Glutamatergic neuron (in vitro differentiated cells): Measurements from ENCODE around the gene LAMTOR1. TPM values are rescaled to one million over a fixed set of nuclear protein-coding genes. Genes with fewer than 3 reads are reported as not detected.
A peak's percentile ranks its signal among the peaks of the same experiment; 100 is the strongest.

Source experiments
- DNase-seq: peaks from one replicate; pipeline ENCODE4 v3.0.0; 2022
- H3K27ac Mint-ChIP-seq: one replicate; pipeline ENCODE4 v1.8.0; 2020; ENCODE audit warnings: mild to moderate bottlenecking, mixed read lengths, inconsistent platforms; ENCODE audit not compliant: unreplicated experiment
- H3K27me3 Mint-ChIP-seq: one replicate; pipeline ENCODE4 v1.8.0; 2020; ENCODE audit warnings: mild to moderate bottlenecking, moderate library complexity, mixed read lengths, inconsistent platforms; ENCODE audit not compliant: unreplicated experiment
- H3K36me3 Mint-ChIP-seq: one replicate; pipeline ENCODE4 v1.8.0; 2020; ENCODE audit warnings: mild to moderate bottlenecking, mixed read lengths, inconsistent platforms; ENCODE audit not compliant: unreplicated experiment
- H3K4me1 Mint-ChIP-seq: one replicate; pipeline ENCODE4 v1.8.0; 2020; ENCODE audit warnings: mild to moderate bottlenecking, low read depth, mixed read lengths, inconsistent platforms; ENCODE audit not compliant: unreplicated experiment
- H3K4me3 Mint-ChIP-seq: one replicate; pipeline ENCODE4 v1.8.0; 2020; ENCODE audit warnings: mild to moderate bottlenecking, mixed read lengths, inconsistent platforms; ENCODE audit not compliant: unreplicated experiment
- H3K9me3 Mint-ChIP-seq: one replicate; pipeline ENCODE4 v1.8.0; 2020; ENCODE audit warnings: mild to moderate bottlenecking, moderate library complexity, mixed read lengths, inconsistent platforms; ENCODE audit not compliant: unreplicated experiment
- CTCF ChIP-seq: fragments of 200-600 bp; sonication (generic); IDR thresholded peaks from one replicate; pipeline ENCODE4 v1.5.0; 2021; ENCODE audit not compliant: partially characterized antibody, unreplicated experiment
- total RNA-seq: library from RNA; stranded (reverse); fragmentation: NEBNext Ultra II Directional; extraction: Animal tissue kit (Norgen Biotek cat#: 25700); gene quantifications from one replicate; pipeline ENCODE4 v1.2.1, GENCODE V29; 2021; ENCODE audit not compliant: unreplicated experiment

LAMTOR1 gene
- total RNA-seq, 1 donor from 2014 or later: 68.3 TPM

GRCh38 chr11:72102631-72102945 is 509 bp downstream of the LAMTOR1 start:
- H3K4me3 Mint-ChIP-seq: peak overlapping the region; percentile 100
- peaks cover 13% of the 10 kb centered on the region for H3K9me3 Mint-ChIP-seq
- peak overlapping the region; percentile 96 for H3K27ac Mint-ChIP-seq
- peaks cover 22% of the 10 kb centered on the region for H3K4me1 Mint-ChIP-seq
- H3K36me3 Mint-ChIP-seq: no peaks in the 10 kb centered on the region
- DNase-seq: no peak
- H3K27me3 Mint-ChIP-seq: peaks cover 15% of the 10 kb centered on the region
- TF ChIP-seq CTCF: no peak

DNA sequence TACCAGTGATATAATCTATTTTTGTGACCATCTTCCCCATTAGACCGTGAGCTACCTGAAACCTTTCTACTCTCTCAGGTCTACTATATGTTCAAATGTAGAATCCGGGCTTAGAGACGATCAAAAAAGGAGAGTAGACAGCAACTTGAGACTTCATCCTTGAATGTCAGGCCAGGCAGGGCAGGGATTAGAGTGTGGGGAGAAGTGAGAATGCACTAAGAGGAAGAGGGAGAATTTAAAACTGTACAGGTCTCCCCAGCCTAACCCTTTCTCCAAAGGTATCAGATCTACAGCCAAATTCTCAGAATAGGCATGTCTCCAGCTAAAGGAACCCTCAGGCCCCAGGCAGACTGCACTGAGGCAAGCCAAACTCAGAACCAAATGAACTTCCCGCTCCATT is 935 bp downstream of the LAMTOR1 start:
- Mint-ChIP-seq H3K4me1 (peaks cover 22% of the 10 kb centered on the region), H3K4me3 (peak overlapping the region; percentile 100), H3K27ac (peak overlapping the region; percentile 96), H3K36me3 (no peaks in the 10 kb centered on the region), H3K9me3 (peaks cover 13% of the 10 kb centered on the region), H3K27me3 (peaks cover 12% of the 10 kb centered on the region)
- no peak for DNase-seq
- TF ChIP-seq CTCF: no peak

GRCh38 chr11:72100462-72100861 is 2.6 kb downstream of the LAMTOR1 start:
- DNase-seq: no peak
- H3K4me3 Mint-ChIP-seq: no peak overlapping the region
- no peaks in the 10 kb centered on the region for H3K36me3 Mint-ChIP-seq
- no peak for TF ChIP-seq CTCF
- H3K27ac Mint-ChIP-seq: peak overlapping the region; percentile 52
- H3K9me3 Mint-ChIP-seq: peaks cover 13% of the 10 kb centered on the region
- peaks cover 12% of the 10 kb centered on the region for H3K27me3 Mint-ChIP-seq
- peaks cover 22% of the 10 kb centered on the region for H3K4me1 Mint-ChIP-seq

DNA sequence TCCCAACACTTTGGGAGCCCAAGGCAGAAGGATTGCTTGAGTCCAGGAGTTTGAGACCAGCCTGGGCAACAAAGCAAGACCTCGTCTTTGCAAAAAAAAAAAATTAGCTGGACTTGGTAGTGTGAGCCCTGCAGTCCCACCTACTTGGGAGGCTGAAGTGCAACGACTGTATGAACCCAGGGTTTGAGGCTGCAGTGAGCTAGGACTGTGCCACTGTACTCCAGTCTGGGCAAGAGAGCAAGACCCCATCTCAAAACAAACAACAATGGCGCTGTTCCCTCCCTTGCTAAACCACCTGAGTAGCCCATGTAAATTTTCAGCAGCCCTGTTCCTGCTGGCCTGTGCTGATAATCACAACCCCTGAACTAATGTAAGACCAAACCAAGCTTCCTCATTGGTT is 3.1 kb downstream of the LAMTOR1 start:
- H3K27me3 Mint-ChIP-seq: peaks cover 12% of the 10 kb centered on the region
- no peak for TF ChIP-seq CTCF
- no peak overlapping the region for H3K27ac Mint-ChIP-seq
- no peaks in the 10 kb centered on the region for H3K36me3 Mint-ChIP-seq
- H3K9me3 Mint-ChIP-seq: peaks cover 13% of the 10 kb centered on the region
- H3K4me3 Mint-ChIP-seq: no peak overlapping the region
- no peak for DNase-seq
- H3K4me1 Mint-ChIP-seq: peaks cover 22% of the 10 kb centered on the region

GRCh38 chr11:72098741-72099140 is 4.4 kb downstream of the LAMTOR1 start:
- no peak overlapping the region for H3K4me3 Mint-ChIP-seq
- TF ChIP-seq CTCF: no peak
- H3K9me3 Mint-ChIP-seq: peaks cover 13% of the 10 kb centered on the region
- H3K4me1 Mint-ChIP-seq: peaks cover 13% of the 10 kb centered on the region
- H3K27ac Mint-ChIP-seq: no peak overlapping the region
- H3K36me3 Mint-ChIP-seq: no peaks in the 10 kb centered on the region
- DNase-seq: no peak
- peaks cover 10% of the 10 kb centered on the region for H3K27me3 Mint-ChIP-seq
